CD4-positive, alpha-beta T cell treated with Interleukin-15 for 4 hours (primary cell): ENCODE data around the gene NLRC3.
"Not testable (repeated sequence)": the region's sequence is repeated elsewhere in the genome, so short reads cannot be mapped to it uniquely, and the experiment has no call there.

Experiments used
- DNase-seq: peaks from one replicate; pipeline ENCODE4 v3.0.0-alpha.2; 2020; ENCODE audit warnings: low spot score

NLRC3 gene

GRCh38 chr16:3513892-3514583 lies 63.2 kb downstream of the NLRC3 start:
- no peak for DNase-seq

GRCh38 chr16:3511286-3512180 lies 65.7 kb downstream of the NLRC3 start:
- peak; percentile 35 for DNase-seq

- DNase-seq: no peak
Measured at GRCh38 chr16:3510416-3510815, 66.8 kb downstream of the NLRC3 start.

- peak; percentile 82 for DNase-seq
Measured at GRCh38 chr16:3509470-3509928, 67.7 kb downstream of the NLRC3 start.

- peak; percentile 30 for DNase-seq
Measured at GRCh38 chr16:3508736-3509135, 68.5 kb downstream of the NLRC3 start.

- peak; percentile 86 for DNase-seq
Measured at GRCh38 chr16:3503523-3503922, 73.7 kb downstream of the NLRC3 start.

- DNase-seq: no peak
Measured at GRCh38 chr16:3501783-3502400, 75.3 kb downstream of the NLRC3 start.

- not testable (repeated sequence) for DNase-seq
Measured at GRCh38 chr16:3501412-3501761, 75.8 kb downstream of the NLRC3 start.

- no peak for DNase-seq
Measured at GRCh38 chr16:3498988-3499387, 78.2 kb downstream of the NLRC3 start.

- no peak for DNase-seq
Measured at GRCh38 chr16:3497771-3498170, 79.4 kb downstream of the NLRC3 start.

- no peak for DNase-seq
Measured at GRCh38 chr16:3496386-3496785, 80.8 kb downstream of the NLRC3 start.

GRCh38 chr16:3495176-3495575 lies 82.0 kb downstream of the NLRC3 start, which contains the start of gene C16orf90:
Gene C16orf90, minus strand, starts transcription at chr16:3495489. Its CDS starts 68 bp downstream, at chr16:3495421.
- no peak for DNase-seq

- DNase-seq: no peak
Measured at GRCh38 chr16:3494386-3494973, 82.7 kb downstream of the NLRC3 start.

- DNase-seq: no peak
Measured at GRCh38 chr16:3492356-3492755, 84.8 kb downstream of the NLRC3 start.

GRCh38 chr16:3490911-3491629 lies 86.1 kb downstream of the NLRC3 start:
- no peak for DNase-seq
